Measurements from ENCODE around the gene GAR1.

The GAR1 gene

DNA sequence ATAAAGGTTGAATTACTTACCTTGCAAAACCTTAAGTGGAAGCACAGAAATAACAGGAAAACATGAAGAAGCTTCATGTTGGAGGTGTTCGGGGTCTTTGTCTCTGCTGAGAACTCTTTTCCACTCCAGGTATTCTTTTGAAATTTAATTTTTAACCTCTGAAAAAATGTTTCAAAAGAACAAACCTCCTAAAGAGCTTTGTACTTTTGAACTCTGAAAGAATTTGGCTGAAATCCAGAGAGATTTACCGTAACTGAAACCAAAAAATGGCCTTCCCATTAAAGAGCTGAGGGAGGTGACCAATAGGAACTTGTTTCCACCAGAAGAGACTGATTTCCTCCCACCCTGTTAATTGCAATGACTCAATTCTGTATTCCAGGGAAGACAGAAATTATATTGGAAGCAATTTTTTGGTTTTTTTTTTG, 13.7 kb upstream of the GAR1 start, which contains the start of gene CFI:
CFI (minus strand) TSS at position 105 of the 425 bp plus-strand sequence; CDS start at position 77, 28 bp downstream.
- peak; percentile 82 for DNase-seq (ENCODE audit: low read depth)
- peak within 1 kb of the TSS; percentile 48 for H3K4me3 ChIP-seq (ENCODE audit: low read length)
- TF ChIP-seq, protein P1, sequence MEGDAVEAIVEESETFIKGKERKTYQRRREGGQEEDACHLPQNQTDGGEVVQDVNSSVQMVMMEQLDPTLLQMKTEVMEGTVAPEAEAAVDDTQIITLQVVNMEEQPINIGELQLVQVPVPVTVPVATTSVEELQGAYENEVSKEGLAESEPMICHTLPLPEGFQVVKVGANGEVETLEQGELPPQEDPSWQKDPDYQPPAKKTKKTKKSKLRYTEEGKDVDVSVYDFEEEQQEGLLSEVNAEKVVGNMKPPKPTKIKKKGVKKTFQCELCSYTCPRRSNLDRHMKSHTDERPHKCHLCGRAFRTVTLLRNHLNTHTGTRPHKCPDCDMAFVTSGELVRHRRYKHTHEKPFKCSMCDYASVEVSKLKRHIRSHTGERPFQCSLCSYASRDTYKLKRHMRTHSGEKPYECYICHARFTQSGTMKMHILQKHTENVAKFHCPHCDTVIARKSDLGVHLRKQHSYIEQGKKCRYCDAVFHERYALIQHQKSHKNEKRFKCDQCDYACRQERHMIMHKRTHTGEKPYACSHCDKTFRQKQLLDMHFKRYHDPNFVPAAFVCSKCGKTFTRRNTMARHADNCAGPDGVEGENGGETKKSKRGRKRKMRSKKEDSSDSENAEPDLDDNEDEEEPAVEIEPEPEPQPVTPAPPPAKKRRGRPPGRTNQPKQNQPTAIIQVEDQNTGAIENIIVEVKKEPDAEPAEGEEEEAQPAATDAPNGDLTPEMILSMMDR (conservative IDR thresholded peaks at IDR 0.05; ENCODE audit: low read depth, low read length): no peak

DNA sequence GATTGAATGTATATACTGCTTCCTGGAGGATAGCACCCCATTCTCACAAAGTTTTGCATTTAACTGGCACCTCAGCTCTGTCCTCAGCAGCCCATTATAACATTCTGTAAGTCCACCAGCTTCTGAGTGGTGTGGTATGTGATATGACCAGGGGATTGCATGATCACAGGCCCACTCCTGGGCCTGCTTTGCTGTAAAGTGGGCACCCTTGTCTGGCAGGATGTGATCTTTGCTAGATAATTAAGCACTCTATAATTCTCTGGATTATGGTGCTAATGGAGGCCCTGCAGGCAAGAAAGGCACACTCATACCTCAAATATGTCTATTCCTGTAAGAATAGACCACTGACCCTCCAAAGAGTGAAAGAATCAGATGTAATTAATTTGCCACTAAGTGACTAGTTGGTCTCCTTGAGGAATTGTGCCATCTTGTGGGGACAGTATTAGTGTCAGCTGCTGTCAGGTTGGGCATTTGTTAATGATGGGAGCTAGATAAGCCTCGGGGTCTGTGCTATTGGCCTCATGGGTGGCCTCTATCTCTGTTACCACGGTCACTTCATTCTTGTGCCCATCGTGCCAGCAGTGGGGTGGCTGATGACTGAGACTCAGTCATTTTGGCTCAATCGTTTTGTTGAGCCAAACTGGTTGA, 11.5 kb upstream of the GAR1 start:
- peak; percentile 60 for DNase-seq (ENCODE audit: low read depth)
- TF ChIP-seq, protein P1 (conservative IDR thresholded peaks at IDR 0.05; ENCODE audit: low read depth, low read length): peak; percentile 52
- no peak overlapping the region for H3K4me3 ChIP-seq (ENCODE audit: low read length)

DNA sequence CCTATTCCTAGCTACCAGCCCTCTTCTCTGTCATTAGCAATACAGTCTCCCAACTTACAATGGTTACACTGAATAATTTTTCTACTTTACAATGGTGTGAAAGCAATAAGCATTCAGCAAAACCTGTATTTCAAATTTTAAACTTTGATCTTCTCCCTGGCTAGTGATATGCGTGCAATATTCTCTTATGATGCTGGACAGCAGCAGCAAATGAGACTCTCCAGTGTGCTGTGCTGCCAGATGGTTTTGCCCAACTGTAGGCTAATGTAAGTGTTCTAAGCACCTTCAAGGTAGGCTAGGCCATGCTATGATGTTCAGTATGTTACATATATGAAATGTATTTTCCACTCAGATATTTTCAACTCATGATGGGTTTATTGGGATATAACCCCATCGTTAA, 5.9 kb upstream of the GAR1 start:
- no peak for DNase-seq (ENCODE audit: low read depth)
- no peak overlapping the region for H3K4me3 ChIP-seq (ENCODE audit: low read length)
- TF ChIP-seq, protein P1 (conservative IDR thresholded peaks at IDR 0.05; ENCODE audit: low read depth, low read length): no peak

DNA sequence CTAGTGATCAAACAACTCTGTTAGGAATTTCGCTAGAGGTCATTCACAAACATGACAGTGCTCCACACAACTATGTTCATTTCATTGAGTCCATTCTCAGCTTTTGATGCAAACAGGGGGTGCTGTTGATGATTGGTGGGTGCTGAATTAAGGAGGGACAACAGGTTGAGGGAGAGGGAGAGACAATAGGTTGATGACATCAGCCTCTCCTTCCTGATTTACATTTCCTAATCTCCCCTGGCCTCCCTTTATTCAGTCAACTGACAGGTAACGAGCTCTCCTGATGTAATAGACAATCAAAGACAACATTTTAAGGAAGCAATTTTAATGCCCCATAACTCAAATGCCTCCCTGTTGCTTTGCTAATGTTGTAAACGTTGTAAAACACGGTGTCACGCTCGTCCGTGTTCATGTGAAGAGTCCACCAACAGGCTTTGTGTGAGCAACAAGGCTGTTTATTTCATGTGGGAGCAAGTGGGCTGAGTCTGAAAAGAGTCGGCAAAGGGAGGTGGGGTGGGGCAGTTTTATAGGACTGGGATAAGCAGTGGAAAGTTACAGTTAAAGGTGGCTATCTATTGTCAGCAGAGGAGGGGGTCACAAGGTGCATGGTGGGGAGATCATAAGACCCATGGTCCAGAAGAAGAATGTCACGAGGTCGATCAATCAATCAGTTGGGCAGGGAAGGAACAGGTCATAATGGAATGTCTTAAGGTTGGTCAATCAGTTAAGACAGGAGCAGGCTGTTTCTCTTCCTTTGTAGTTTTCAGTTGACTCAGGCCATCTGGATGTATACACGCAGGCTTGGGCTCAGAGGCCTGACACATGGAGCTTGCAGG, 4.8 kb upstream of the GAR1 start:
- TF ChIP-seq, protein P1 (conservative IDR thresholded peaks at IDR 0.05; ENCODE audit: low read depth, low read length): no peak
- no peak for DNase-seq (ENCODE audit: low read depth)

DNA sequence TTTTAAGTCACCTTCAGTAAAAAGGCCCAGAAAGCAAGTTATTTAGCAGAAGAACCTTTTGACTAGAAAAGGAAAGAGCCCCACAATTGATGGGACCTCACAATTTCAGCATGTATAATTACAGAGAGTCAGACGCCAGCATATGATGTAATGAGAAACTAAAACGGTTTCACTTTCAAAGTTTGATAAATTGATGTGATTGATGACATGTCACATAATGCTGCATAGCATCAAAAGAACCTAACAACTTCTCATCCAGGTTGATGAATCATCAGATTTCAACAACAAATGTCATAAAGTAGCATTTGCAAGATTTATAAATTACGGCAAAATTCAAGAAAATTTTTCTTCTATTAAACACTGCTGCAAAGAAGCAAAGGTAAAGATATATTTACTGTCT, 3.9 kb upstream of the GAR1 start:
- no peak for DNase-seq (ENCODE audit: low read depth)
- H3K4me3 ChIP-seq (ENCODE audit: low read length): no peak overlapping the region
- TF ChIP-seq, protein P1 (conservative IDR thresholded peaks at IDR 0.05; ENCODE audit: low read depth, low read length): no peak

More for the DNA sequence above, 4.8 kb upstream of the GAR1 start:
- no peak overlapping the region for H3K4me3 ChIP-seq (ENCODE audit: low read length)

DNA sequence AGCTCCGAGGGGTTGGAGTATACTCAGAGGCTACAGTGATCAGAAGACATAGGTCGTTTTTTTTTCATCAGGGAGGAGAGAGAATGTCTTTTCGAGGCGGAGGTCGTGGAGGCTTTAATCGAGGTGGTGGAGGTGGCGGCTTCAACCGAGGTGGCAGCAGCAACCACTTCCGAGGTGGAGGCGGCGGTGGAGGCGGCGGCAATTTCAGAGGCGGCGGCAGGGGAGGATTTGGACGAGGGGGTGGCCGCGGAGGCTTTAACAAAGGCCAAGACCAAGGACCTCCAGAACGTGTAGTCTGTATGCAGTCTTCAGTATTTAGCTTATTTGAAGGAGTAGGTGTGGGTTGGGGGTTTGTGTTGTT, 500 bp downstream of the GAR1 start:
- H3K4me3 ChIP-seq (ENCODE audit: low read length): peak overlapping the region; percentile 96
- TF ChIP-seq, protein P1 (conservative IDR thresholded peaks at IDR 0.05; ENCODE audit: low read depth, low read length): no peak
- DNase-seq (ENCODE audit: low read depth): no peak
